H9 (cell line): Measurements from ENCODE around the gene CFAP73. TPM values are rescaled to one million over a fixed set of nuclear protein-coding genes. Genes with fewer than 3 reads are reported as not detected.

Source experiments
- DNase-seq: peaks from one replicate; pipeline ENCODE4 v3.0.0-alpha.2; 2017
- H2AFZ ChIP-seq: one replicate; pipeline ENCODE4 v1.6.1; 2013; ENCODE audit warnings: mild to moderate bottlenecking, low read length, control low read depth, moderate library complexity
- H2AK5ac ChIP-seq: 2 replicates; pipeline ENCODE4 v1.6.1; 2013; ENCODE audit warnings: low read length, control low read depth, mixed read lengths; ENCODE audit not compliant: insufficient read length
- H2BK120ac ChIP-seq: one replicate; pipeline ENCODE4 v1.6.1; 2013; ENCODE audit warnings: low read depth, mild to moderate bottlenecking, low read length, control low read depth, inconsistent platforms; ENCODE audit not compliant: poor library complexity, severe bottlenecking
- H2BK12ac ChIP-seq: 2 replicates; pipeline ENCODE4 v1.6.1; 2013; ENCODE audit warnings: low read length, control low read depth, mixed read lengths, low read depth; ENCODE audit not compliant: insufficient read length
- H2BK15ac ChIP-seq: 2 replicates; pipeline ENCODE4 v1.6.1; 2013; ENCODE audit warnings: low read depth, low read length, control low read depth
- H2BK20ac ChIP-seq: one replicate; pipeline ENCODE4 v1.6.1; 2013; ENCODE audit warnings: low read depth, mild to moderate bottlenecking, low read length, control low read depth, inconsistent platforms; ENCODE audit not compliant: poor library complexity, severe bottlenecking
- H2BK5ac ChIP-seq: 2 replicates; pipeline ENCODE4 v1.6.1; 2013; ENCODE audit warnings: low read length, control low read depth, mixed read lengths; ENCODE audit not compliant: insufficient read length
- H3K14ac ChIP-seq: 2 replicates; pipeline ENCODE4 v1.6.1; 2013; ENCODE audit warnings: low read length, control low read depth; ENCODE audit not compliant: insufficient read depth
- H3K18ac ChIP-seq: 2 replicates; pipeline ENCODE4 v1.6.1; 2013; ENCODE audit warnings: low read depth, mild to moderate bottlenecking, mixed read lengths, low read length, control low read depth; ENCODE audit not compliant: insufficient read length
- H3K23ac ChIP-seq: 2 replicates; pipeline ENCODE4 v1.6.1; 2013; ENCODE audit warnings: low read length, control low read depth, mixed read lengths, low read depth; ENCODE audit not compliant: insufficient read length
- H3K23me2 ChIP-seq: 2 replicates; pipeline ENCODE4 v1.6.1; 2013; ENCODE audit warnings: low read depth, mild to moderate bottlenecking, mixed read lengths, low read length, control low read depth; ENCODE audit not compliant: insufficient read length, poor library complexity, severe bottlenecking
- H3K27ac ChIP-seq: 2 replicates; pipeline ENCODE4 v1.5.1; 2013; ENCODE audit warnings: low read length, control low read depth, mixed read lengths, low read depth; ENCODE audit not compliant: insufficient read length
- H3K27me3 ChIP-seq: 2 replicates; pipeline ENCODE4 v1.6.1; 2013; ENCODE audit warnings: low read length, control low read depth, inconsistent platforms; ENCODE audit not compliant: insufficient read depth
- H3K4ac ChIP-seq: 2 replicates; pipeline ENCODE4 v1.6.1; 2013; ENCODE audit warnings: low read depth, mild to moderate bottlenecking, control low read depth, inconsistent platforms, low read length, moderate library complexity
- H3K4me1 ChIP-seq: 2 replicates; pipeline ENCODE4 v1.6.1; 2013; ENCODE audit warnings: low read length, control low read depth, inconsistent platforms; ENCODE audit not compliant: insufficient read depth
- H3K4me2 ChIP-seq: 2 replicates; pipeline ENCODE4 v1.6.1; 2013; ENCODE audit warnings: low read length, control low read depth, mixed read lengths; ENCODE audit not compliant: insufficient read length, insufficient read depth
- H3K56ac ChIP-seq: 2 replicates; pipeline ENCODE4 v1.6.1; 2013; ENCODE audit warnings: low read depth, mild to moderate bottlenecking, mixed read lengths, low read length, control low read depth; ENCODE audit not compliant: insufficient read length
- H3K79me1 ChIP-seq: 2 replicates; pipeline ENCODE4 v1.6.1; 2013; ENCODE audit warnings: low read depth, mild to moderate bottlenecking, moderate library complexity, low read length, control low read depth, inconsistent platforms; ENCODE audit not compliant: insufficient read depth, poor library complexity, severe bottlenecking
- H3K79me2 ChIP-seq: 2 replicates; pipeline ENCODE4 v1.6.1; 2013; ENCODE audit warnings: low read length, control low read depth, inconsistent platforms; ENCODE audit not compliant: insufficient read depth
- H3K9ac ChIP-seq: 2 replicates; pipeline ENCODE4 v1.6.1; 2013; ENCODE audit warnings: low read length, control low read depth, mixed read lengths; ENCODE audit not compliant: insufficient read length; ENCODE audit errors: extremely low read depth
- H3K9me3 ChIP-seq: one replicate; pipeline ENCODE4 v1.6.1; 2013; ENCODE audit warnings: low read depth, low read length, inconsistent platforms; ENCODE audit not compliant: control insufficient read depth
- H3T11ph ChIP-seq: one replicate; pipeline ENCODE4 v1.6.1; 2013; ENCODE audit warnings: mild to moderate bottlenecking, low read length, control low read depth, inconsistent platforms
- H4K20me1 ChIP-seq: one replicate; pipeline ENCODE4 v1.6.1; 2013; ENCODE audit not compliant: control insufficient read depth, insufficient read length, insufficient read depth
- H4K5ac ChIP-seq: 2 replicates; pipeline ENCODE4 v1.6.1; 2013; ENCODE audit warnings: low read depth, mild to moderate bottlenecking, mixed read lengths, low read length, control low read depth; ENCODE audit not compliant: insufficient read length
- H4K8ac ChIP-seq: replicated peaks from 2 replicates; pipeline ENCODE4 v1.6.1; 2013; ENCODE audit warnings: low read length, control low read depth, mixed read lengths, low read depth; ENCODE audit not compliant: insufficient read length
- H4K91ac ChIP-seq: 2 replicates; pipeline ENCODE4 v1.6.1; 2013; ENCODE audit warnings: low read depth, mild to moderate bottlenecking, moderate library complexity, mixed read lengths, low read length, control low read depth; ENCODE audit not compliant: insufficient read length
- H3K27ac Mint-ChIP-seq, 3 experiments: 2 replicates in 2 of 3; 3 replicates in 1 of 3; pipeline ENCODE4 v1.8.0; 2020 to 2021; ENCODE audit warnings: mixed read lengths in 3 of 3, mild to moderate bottlenecking in 1 of 3, moderate library complexity in 1 of 3
- H3K27me3 Mint-ChIP-seq: 2 replicates; pipeline ENCODE4 v1.8.0; 2021; ENCODE audit warnings: low read depth, mild to moderate bottlenecking, moderate library complexity, mixed read lengths
- H3K36me3 Mint-ChIP-seq, 3 experiments: 2 replicates in 2 of 3; 3 replicates in 1 of 3; pipeline ENCODE4 v1.8.0; 2020 to 2021; ENCODE audit warnings: low read depth in 3 of 3, mixed read lengths in 3 of 3; ENCODE audit not compliant: insufficient read depth in 1 of 3
- H3K4me1 Mint-ChIP-seq, 2 experiments: 2 replicates each; pipeline ENCODE4 v1.8.0; 2020; ENCODE audit warnings: mixed read lengths in 2 of 2
- H3K4me3 Mint-ChIP-seq, 2 experiments: 2 replicates in 1 of 2; 3 replicates in 1 of 2; pipeline ENCODE4 v1.8.0; 2020 to 2021; ENCODE audit warnings: mild to moderate bottlenecking in 2 of 2, mixed read lengths in 2 of 2, moderate library complexity in 1 of 2
- H3K9me3 Mint-ChIP-seq, 2 experiments: 2 replicates in 1 of 2; 3 replicates in 1 of 2; pipeline ENCODE4 v1.8.0; 2020; ENCODE audit warnings: mild to moderate bottlenecking in 2 of 2, mixed read lengths in 2 of 2, moderate library complexity in 1 of 2
- WGBS: extraction: QIAGEN DNeasy Blood & Tissue Kit; methylation state at CpG from one replicate; pipeline ENCODE4 v1.1.7; 2013; ENCODE audit warnings: missing lambda C conversion rate, low lambda C conversion rate, mixed read lengths; ENCODE audit not compliant: insufficient read length; ENCODE audit errors: extremely low coverage; 5-methylcytosine and 5-hydroxymethylcytosine counted together
- total RNA-seq: library from RNA; stranded (reverse); gene quantifications from 2 replicates; pipeline ENCODE4 v1.2.1, GENCODE V29; 2021
- TF ChIP-seq, protein P1 (sequence below): fragments of 200-600 bp; sonication (generic); conservative IDR thresholded peaks from 3 replicates; pipeline ENCODE4 v1.8.0; 2021; ENCODE audit warnings: antibody characterized with exemption, mild to moderate bottlenecking

The CFAP73 gene
- total RNA-seq, 1 experiment from 2014 or later = not detected

DNA sequence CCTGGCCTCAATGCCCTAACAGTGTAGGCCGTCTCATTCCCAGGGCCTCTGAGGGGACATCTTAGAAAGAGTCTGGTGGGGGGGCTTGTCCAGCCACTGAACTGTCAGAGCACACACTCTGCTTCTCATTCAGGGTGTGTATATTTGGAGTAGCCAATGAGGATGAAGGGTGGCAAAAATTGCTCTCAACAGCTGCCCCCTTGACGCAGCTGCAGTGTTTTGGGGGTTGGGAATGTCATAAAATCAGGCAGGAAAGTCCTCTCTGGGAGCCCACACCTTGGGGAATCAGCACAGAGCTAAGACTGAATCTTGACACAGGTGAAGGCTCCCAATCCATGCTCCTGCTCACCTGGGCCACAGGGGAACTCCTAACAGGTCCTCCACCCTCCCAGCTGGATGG is 15.5 kb upstream of the CFAP73 start:
- H3K23me2 ChIP-seq = peaks cover 12% of the 10 kb centered on the region
- no peaks in the 10 kb centered on the region for H3K4me1 ChIP-seq
- H3K9ac ChIP-seq = no peak overlapping the region
- H2AFZ ChIP-seq = no peak overlapping the region
- no peak overlapping the region for H3K23ac ChIP-seq
- H2BK15ac ChIP-seq = no peak overlapping the region
- peaks cover 36% of the 10 kb centered on the region for H3K27me3 Mint-ChIP-seq
- H3K79me1 ChIP-seq = no peaks in the 10 kb centered on the region
- peaks cover 12 to 20% of the 10 kb centered on the region in 2 experiments for H3K4me1 Mint-ChIP-seq
- H3T11ph ChIP-seq = no peak overlapping the region
- no peaks in the 10 kb centered on the region for H3K9me3 ChIP-seq
- H2BK12ac ChIP-seq = no peak overlapping the region
- no peak overlapping the region for H3K4me2 ChIP-seq
- no peak overlapping the region for H4K91ac ChIP-seq
- no CpG with 5 or more reads among the region's 2 CpGs for WGBS
- no peak overlapping the region for H4K8ac ChIP-seq
- no peak overlapping the region for H2BK20ac ChIP-seq
- H2BK120ac ChIP-seq = no peak overlapping the region
- no peak overlapping the region for H4K5ac ChIP-seq
- no peak overlapping the region for H2AK5ac ChIP-seq
- H4K20me1 ChIP-seq = no peaks in the 10 kb centered on the region
- TF ChIP-seq, protein P1, sequence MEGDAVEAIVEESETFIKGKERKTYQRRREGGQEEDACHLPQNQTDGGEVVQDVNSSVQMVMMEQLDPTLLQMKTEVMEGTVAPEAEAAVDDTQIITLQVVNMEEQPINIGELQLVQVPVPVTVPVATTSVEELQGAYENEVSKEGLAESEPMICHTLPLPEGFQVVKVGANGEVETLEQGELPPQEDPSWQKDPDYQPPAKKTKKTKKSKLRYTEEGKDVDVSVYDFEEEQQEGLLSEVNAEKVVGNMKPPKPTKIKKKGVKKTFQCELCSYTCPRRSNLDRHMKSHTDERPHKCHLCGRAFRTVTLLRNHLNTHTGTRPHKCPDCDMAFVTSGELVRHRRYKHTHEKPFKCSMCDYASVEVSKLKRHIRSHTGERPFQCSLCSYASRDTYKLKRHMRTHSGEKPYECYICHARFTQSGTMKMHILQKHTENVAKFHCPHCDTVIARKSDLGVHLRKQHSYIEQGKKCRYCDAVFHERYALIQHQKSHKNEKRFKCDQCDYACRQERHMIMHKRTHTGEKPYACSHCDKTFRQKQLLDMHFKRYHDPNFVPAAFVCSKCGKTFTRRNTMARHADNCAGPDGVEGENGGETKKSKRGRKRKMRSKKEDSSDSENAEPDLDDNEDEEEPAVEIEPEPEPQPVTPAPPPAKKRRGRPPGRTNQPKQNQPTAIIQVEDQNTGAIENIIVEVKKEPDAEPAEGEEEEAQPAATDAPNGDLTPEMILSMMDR = no peak
- H2BK5ac ChIP-seq = no peak overlapping the region
- no peak overlapping the region for H3K56ac ChIP-seq
- H3K14ac ChIP-seq = no peak overlapping the region
- H3K4me3 Mint-ChIP-seq = no peak overlapping the region
- H3K36me3 Mint-ChIP-seq = no peaks in the 10 kb centered on the region
- peaks cover 0 to 2% of the 10 kb centered on the region in 2 experiments; a peak in 2 of 5 replicates for H3K9me3 Mint-ChIP-seq
- no peak overlapping the region for H3K4ac ChIP-seq
- no peak overlapping the region for H3K18ac ChIP-seq
- no peaks in the 10 kb centered on the region for H3K27me3 ChIP-seq
- no peak overlapping the region for H3K27ac ChIP-seq
- no peaks in the 10 kb centered on the region for H3K79me2 ChIP-seq
- DNase-seq = no peak
- H3K27ac Mint-ChIP-seq = no peak overlapping the region
